ENCODE results near the gene DOCK7.
"Not testable (repeated sequence)": the region's sequence is repeated elsewhere in the genome, so short reads cannot be mapped to it uniquely, and the experiment has no call there.

DOCK7 gene, protein sequence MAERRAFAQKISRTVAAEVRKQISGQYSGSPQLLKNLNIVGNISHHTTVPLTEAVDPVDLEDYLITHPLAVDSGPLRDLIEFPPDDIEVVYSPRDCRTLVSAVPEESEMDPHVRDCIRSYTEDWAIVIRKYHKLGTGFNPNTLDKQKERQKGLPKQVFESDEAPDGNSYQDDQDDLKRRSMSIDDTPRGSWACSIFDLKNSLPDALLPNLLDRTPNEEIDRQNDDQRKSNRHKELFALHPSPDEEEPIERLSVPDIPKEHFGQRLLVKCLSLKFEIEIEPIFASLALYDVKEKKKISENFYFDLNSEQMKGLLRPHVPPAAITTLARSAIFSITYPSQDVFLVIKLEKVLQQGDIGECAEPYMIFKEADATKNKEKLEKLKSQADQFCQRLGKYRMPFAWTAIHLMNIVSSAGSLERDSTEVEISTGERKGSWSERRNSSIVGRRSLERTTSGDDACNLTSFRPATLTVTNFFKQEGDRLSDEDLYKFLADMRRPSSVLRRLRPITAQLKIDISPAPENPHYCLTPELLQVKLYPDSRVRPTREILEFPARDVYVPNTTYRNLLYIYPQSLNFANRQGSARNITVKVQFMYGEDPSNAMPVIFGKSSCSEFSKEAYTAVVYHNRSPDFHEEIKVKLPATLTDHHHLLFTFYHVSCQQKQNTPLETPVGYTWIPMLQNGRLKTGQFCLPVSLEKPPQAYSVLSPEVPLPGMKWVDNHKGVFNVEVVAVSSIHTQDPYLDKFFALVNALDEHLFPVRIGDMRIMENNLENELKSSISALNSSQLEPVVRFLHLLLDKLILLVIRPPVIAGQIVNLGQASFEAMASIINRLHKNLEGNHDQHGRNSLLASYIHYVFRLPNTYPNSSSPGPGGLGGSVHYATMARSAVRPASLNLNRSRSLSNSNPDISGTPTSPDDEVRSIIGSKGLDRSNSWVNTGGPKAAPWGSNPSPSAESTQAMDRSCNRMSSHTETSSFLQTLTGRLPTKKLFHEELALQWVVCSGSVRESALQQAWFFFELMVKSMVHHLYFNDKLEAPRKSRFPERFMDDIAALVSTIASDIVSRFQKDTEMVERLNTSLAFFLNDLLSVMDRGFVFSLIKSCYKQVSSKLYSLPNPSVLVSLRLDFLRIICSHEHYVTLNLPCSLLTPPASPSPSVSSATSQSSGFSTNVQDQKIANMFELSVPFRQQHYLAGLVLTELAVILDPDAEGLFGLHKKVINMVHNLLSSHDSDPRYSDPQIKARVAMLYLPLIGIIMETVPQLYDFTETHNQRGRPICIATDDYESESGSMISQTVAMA (N-terminal part only)

DNA sequence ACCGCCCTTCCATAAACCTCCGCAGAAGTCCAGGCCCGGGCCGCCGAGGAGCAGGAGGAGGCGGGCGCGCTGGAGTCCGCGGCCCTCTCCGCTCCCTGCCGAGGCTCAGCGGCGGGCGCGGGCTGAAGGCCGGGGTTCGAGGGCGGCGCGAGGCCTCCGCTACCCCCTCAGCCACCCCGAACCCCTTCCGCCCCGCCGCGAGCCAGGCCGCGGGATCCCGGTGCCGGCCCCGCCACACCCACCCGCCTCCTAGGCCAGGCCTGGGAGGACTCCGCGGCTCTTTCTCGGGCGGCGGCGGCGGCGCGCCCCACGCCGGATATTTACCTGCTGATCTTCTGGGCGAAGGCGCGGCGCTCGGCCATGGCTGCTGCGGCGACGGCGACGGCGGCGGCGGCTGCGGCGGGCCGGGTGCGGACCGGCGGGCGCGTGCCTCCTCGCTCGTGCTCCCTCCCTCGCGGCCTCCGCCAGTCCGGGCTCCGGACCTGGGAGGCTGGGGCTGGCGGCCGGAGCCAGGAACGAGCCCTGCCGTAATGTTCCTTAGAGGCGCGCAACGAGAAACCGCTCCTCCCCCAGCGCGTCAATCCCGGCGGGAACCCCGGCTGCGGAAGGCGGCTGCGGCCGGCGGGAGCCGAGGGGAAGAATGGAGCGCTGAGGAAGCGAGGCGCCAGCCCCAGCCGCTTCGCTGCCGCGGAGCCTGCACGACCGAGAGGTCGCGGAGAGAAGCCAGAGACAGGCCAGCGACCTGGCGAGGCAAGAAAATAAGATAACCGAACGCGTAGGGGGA lies at the start of gene DOCK7:
Gene DOCK7, minus strand, starts transcription at position 484 of the 784 bp plus-strand sequence. Its CDS starts 122 bp downstream, at position 362.
- peak; percentile 51 for DNase-seq

DNA sequence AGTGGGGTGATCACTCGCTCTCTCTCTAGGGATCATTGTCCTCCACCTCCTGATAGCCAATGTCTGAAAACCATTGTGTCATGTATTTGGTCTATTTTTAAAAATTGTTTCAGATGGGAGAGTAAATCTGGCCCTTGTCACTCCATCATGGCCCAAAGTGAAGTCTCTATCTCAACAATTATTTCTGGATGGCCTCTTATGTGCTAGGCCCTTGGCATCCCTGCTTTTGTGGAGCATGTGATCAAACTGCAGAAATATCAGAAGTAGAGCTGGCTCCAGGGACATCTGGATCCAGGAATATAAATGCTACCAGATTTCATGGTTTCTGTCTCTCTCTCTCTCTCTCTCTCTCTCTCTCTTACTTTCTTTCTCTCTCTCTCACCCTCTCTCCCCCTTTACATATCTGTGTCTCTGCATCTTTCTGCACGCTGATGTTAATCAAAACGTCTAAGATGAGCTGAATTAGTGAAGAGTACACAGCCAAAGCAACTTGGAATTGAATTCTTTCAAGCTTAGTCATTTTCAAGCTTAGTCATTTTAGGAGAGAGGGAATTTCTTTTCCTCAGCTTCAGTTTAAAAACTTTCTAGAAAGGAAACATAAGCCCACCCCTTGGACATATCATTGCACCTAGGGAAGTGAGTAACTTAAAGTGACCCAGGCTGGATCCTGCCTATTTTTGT lies 47.4 kb upstream of the DOCK7 start:
- no peak for DNase-seq

DNA sequence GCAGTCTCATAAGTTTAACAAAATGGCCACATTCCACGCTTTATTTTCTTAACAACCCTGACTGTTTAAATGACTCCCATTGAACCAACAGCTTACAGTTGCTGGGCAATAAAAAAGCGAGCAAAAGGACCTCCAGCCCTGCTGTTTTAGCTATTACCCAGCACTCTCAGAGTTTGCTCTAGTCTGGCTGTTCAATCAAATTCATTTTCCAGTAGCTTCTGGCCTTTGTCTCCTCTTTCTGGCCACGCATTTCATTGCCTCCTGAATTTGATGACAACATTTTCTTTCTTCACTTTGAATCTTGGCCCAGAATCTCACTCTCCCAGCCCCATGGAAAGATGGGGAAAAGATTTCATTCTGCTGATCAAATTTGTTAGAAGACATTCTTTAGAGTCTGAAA lies 44.1 kb upstream of the DOCK7 start:
- DNase-seq: no peak

DNA sequence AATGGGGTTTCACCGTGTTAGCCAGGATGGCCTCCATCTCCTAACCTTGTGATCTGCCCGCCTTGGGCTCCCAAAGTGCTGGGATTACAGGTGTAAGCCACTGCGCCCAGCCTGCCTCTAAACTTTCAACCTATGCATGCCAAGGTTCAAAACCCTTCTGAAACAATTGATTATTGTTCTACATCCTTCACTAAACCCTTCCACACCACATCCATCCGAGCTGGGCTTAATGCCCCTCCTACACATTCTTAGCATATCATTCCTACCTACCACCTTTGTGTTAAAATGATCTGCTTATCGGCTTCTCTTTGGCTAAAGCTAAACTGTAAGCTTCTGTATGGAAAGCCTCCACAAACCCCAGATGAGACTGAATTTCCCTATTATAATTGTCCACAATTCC lies 40.8 kb upstream of the DOCK7 start:
- no peak for DNase-seq

DNA sequence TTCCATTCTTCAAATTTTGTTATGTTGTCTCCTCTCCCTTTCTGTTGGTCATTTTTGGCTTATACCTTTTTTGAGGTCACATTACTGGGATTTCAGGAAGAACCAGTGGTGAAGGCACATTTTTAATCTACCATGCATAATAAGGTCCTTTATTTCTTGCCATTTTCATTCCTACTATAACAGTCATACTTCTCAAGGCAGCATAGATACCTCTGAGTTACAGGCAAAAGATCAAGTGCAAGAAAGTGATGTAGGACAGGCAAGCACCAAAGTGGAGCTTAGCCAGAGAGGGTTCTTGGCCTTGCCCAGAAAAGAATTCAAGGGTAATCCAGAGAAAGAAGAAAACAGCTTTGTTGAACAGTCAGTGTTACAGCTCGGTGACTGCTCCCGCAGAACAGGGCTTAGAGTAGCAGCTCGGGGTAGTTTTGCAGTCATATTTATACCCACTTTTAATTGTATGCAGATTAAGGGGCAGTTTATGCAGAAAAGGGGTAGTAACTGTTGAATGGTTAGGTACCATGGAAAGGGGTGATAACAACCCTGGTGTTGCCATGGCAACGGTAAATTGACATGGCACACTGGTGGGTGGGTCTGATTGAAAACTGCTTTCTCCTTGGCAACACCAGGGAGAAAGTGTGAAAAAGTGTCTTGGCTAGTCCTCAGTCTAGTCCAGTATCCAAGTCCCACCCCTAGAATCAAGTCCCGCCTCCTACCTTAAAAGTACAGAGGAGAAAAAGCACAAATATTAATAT lies 39.6 kb upstream of the DOCK7 start:
- DNase-seq: no peak

DNA sequence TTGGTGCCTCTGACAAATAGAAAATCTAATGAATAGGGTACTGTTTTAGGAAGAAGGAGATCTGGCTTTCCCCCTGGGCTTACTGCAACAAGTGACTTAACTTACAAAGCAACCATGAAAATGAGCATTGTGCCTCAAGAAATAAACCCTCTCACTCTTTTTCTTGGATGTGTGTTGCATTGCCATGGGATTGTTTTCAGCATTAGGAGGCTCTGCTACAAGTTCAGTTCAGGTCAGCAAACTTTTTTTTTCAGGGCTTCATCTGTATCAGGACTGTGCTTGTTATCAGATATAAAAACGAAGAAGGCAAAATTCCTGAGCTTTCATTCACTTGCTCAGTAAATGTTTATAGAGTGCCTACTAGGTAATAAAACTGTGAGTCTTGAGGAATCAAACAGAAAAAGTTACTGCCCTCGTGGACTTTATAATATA lies 37.8 kb upstream of the DOCK7 start:
- no peak for DNase-seq

DNA sequence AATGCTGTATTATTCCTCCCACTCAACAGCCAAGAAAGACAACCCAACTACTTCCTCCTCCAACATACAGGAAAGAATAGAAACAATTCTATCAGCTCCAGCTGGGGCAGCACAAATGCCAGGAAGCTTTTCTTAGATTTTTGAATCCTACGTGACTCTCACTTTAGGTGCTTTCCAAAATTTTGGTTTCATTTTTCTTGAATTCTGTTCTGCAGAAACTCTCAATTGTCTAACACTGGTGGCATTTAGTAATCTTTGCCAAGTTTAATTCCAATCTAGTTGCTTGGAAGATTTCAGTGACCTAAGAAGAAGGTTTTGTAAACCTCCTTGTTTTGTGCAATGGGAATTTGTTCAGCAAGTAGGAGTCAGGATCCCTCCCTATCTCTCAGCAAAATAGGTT lies 37.1 kb upstream of the DOCK7 start:
- no peak for DNase-seq

DNA sequence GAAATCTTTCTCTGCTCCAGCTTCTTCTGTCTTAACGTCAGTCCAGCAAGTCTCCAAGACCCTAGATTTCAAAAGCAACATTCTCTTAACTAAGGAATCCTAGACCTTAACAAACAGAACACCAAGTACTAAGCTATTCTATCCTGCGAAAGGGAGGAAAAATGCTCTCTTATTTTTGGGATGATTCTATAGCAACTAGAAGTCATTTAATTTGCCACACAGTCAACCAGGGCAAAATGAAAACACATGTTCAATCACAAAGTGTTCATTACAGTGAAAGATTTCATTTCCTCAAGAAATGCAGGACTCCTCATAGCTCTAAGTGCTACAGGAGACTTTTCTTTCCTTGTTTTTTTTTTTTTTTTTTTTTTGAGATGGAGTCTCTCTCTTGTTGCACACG lies 36.2 kb upstream of the DOCK7 start:
- no peak for DNase-seq

DNA sequence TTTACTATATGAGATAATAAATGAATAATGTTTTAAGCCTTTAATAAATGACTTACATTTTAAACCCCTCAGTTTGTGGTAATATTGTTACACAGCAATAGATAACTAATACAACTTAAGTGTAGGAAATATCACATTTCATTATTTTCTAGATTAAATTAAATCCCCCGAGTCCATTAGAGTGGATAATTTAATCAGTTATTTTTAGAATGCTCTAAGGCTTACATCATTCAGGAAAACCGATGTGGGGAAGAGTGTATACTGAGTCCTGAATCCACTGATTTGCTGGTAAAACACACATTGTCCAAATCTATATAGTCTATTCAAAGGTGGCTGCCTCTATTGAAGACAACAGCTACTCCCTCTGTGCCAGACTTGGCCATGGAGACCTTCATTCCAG lies 35.7 kb upstream of the DOCK7 start:
- no peak for DNase-seq

DNA sequence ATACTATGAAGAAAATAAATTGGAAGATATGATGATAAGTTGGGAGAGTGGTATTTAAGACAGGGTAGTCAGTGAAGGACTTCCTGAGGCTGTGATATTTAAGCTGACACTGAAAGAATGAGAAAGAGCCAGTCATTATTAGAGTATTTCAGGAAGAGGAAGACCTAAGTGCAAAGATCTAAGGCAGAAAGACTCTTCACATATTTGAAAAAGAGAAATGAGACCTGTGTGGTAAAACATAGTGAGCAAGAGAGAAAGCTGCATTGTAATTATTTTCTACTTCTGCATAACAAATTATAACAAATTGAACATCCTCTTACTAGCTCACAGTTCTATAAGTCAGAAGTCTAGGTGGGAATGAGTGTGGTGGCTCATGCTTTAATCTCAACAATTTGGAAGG lies 34.6 kb upstream of the DOCK7 start:
- no peak for DNase-seq

DNA sequence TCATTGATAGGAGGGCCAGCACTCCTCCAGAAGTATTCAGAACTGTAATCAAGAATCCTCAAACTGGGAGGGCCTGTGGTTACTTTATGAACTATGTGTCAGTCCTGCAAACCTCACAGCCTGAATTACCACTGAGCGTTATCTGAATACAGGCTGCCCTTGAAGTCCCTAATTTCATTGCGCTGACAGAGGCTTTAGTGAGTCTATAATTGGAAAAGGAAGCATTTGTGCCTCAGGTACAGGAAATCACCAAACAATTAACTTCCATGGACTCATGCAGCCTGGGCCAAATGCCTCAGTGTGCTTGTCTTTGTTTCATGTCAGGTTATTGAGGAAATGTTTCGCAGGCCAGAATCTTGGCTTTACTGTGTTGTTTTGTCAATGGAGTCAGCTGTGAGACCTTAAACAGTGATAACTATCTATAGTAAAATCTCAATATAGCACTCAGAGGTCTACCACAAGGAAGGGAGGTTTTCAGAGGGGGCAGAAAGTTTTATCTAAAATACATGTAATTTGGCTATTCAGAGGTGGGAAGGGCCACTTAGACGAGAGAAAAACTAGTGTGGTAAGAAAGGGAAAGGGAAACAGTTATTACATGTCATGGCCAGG lies 32.9 kb upstream of the DOCK7 start:
- DNase-seq: no peak

DNA sequence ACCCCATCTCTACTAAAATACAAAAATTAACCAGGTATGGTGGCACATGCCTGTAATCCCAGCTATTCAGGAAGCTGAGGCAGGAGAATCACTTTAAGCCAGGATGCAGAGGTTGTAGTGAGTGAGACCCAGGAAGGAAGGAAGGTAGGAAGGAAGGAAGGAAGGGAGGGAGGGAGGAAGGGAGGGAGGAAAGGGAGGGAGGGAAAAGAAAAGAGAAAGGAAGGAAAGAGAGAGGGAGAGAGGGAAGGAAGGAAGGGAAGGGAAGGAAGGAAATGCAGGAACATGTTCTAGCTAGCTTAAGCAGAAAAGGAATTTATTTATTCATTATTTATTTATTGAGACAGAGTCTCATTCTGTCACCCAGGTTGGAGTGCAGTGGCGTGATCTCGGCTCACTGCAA lies 30.2 kb upstream of the DOCK7 start:
- not testable (repeated sequence) for DNase-seq

DNA sequence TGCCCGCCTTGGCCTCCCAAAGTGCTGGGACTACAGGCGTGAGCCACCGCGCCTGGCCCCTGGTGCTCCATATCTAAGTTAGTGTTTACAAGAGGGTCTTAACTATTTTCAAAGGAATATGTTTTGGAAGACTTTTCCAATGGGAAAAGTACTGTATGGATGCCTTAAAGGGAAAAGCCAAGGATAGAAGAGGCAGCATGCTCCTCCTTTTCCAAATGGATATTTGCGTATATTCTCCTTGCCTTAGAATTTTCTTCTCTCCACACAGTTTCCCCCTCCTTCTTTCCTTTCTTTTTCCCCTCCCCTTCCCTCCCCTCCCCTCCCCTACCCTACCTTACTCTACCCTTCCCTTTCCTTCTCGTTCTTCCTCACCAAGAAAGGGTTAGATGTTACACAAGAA lies 29.3 kb upstream of the DOCK7 start:
- DNase-seq: no peak

DNA sequence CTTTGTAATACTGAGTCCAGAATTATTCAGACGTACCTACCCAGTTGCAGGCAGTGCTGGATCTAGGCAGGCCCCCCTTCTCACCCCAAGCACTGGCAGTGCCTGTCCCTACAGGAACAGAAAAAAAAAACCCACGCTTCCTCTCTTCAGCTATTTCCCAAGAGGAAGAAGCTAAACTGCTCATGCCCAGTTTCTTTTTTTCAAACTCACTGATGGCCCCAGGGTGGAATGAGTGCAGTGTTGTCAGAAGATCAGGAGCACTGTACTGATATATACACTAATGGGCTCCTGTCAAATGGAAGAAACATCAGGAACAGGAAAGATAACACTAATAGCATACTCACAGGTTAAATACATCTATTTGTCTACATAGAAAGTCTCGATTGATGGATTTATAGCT lies 28.2 kb upstream of the DOCK7 start:
- no peak for DNase-seq

DNA sequence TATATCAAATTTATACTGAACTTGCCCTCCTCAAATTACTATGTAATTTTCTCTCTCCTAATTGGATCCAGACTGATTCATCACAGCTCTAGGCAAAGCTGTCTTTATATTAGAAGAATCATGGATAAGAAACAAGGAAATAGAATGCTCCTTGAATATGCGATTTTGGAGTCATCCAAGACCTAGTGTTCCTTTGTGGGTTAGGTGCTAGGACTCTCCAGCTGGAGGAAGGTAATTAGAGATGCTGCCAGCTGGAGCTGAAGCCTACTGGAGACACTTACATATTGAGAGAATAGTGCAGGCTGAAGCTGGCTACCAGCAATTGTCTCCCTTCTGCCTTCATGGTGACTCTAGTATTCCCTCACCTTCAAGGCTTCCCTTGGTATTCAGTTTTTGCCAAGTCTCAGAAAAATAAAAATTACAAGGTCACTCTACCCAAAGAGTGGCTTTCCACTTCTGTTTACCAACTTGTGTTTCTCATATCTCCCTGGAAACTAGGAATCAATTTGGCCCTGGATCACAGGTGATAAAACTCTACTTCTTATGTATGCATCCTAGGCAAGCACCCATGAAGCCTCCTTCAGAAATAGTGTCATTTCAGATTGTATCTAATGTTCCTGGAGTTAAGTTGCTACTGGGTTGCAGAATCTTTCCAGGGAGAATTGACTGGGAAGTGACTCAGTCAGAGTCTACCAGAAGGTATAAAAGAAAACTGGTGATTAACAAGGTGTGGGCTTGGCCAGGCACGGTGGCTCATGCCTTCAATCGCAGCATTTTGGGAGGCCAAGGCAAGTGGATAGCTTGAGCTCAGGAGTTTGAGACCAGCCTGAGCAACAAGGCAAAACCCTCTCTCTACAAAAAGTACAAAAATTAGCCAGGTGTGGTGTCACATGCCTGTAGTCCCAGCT lies 24.4 kb upstream of the DOCK7 start:
- no peak for DNase-seq

DNA sequence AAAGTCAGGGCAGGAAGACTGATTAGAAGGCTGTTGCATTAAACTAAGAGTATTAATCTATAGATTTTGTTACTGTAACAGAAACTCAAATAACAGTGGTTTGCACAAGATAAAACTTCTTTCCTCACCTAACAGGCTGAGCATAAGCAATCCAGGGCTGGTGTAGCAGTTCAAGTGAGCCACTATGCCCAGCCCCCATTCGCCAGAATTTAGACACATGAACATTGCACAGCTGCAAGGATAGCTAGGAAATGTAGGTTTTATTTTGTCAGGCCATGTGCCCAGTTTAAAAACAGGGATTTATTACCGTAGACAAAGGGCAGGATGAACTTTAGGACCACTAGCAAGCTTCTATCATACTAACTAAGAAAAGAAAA lies 19.5 kb upstream of the DOCK7 start:
- DNase-seq: no peak

DNA sequence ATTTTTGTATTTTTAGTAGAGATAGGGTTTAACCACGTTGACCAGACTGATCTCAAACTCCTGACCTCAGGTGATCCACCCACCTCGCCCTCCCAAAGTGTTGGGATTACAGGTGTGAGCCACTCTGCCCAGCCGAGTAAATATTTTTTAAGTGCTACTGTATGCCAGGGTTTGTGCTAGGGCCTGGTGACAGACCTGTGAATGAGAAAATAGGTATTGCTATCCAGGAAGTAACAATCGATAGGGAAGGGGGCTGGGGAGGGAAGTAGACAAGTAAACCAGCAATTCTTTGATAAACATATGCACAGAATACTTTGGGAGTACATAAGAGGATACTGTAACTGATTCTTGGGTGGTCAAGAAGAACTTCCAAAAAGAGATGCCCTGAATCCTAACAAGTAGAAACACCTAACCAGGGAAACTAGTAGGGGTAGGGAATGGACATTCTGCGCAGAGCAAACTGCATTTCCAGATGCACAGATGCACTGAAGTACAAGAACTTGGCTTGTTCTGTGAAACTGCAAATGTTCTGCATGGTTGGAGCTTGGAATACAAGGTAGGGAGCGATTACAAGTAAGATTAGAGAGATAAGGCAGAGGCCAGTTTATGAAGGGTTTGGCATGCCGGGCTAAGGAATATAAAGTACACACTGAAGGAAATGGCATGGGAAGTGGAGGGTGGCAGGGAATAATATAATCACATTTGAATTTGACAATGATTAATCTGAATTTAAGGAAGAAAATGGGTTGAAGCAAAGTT lies 19.0 kb upstream of the DOCK7 start:
- DNase-seq: no peak

DNA sequence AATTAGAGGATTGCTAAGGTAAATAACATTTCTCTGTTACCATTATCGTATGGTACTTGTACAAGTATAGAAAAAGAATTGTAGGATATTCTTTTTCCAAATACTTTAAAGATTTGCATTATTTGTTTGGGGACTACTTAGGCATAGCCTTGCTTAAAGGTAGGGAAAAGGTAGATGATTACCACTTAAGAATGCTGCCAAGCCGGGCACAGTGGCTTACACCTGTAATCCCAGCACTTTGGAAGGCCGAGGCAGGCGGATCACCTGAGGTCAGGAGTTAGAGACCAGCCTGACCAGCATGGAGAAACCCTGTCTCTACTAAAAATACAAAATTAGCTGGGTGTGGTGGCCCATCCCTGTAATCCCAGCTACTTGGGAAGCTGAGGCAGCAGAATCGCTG lies 10.0 kb upstream of the DOCK7 start:
- not testable (repeated sequence) for DNase-seq

DNA sequence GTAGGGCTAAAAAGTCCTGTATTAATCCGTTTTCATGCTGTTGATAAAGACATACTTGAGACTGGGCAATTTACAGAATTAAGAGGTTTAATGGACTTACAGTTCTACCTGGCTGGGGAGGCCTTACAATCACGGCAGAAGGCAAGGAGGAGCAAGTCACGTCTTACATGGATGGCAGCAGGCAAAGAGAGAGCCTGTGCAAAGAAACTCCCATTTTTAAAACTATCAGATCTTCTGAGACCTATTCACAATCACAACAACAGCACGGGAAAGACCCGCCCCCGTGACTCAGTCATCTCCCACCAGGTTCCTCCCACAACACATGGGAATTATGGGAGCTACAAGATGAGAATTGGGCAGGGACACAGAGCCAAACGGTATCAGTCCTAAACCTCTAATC lies 6.3 kb upstream of the DOCK7 start:
- DNase-seq: not testable (repeated sequence)
